Dedifferentiated amniotic fluid mesenchymal stem cell (primary cell): ENCODE data around the gene WDR41.

Experiments used
- DNase-seq: peaks from one replicate; pipeline ENCODE4 v3.0.0-alpha.2; 2016; ENCODE audit errors: extremely low spot score

Gene WDR41

GRCh38 chr5:77448831-77449230, 43.3 kb downstream of the WDR41 start:
- no peak for DNase-seq

- DNase-seq = peak; percentile 58
Measured at GRCh38 chr5:77444356-77444755, 47.8 kb downstream of the WDR41 start.

DNA sequence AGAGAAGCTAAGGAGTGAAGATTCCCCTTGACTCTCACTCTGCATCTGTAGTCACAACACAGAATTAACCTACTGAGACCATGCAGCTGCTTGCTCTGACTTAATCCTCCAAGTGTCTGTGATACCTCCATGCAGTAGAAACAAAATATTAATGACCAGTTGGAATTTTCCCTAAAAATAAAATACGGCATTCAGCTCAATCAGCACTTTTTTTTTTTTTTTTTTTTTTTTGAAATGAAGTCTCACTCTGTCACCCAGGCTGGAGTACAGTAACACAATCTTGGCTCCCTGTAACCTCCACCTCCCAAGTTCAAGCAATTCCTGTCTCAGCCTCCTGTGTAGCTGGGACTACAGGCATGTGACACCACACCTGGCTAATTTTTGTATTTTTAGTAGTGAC, 48.4 kb downstream of the WDR41 start:
- DNase-seq = no peak

DNA sequence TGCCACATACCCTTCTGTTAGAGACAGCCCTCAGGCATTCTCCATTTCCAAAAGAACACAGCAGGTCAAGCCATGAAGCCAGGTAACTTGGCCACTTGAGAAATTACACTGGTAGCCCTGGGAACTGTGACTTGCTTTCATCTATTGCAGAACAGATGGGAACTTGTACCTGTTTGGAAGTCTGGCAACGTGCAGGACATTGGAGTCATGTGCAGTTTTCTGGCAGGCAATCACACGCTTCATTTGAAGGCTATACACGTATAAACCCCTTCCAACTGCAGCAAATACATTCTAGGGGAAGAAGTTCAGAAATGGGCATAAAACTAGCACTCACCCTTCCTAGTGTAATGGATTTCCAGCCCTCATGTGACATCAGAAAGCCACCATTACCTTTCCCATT, 54.0 kb downstream of the WDR41 start:
- no peak for DNase-seq

- DNase-seq = no peak
Measured at GRCh38 chr5:77437194-77437593, 54.9 kb downstream of the WDR41 start.

GRCh38 chr5:77431719-77432118, 60.4 kb downstream of the WDR41 start:
- no peak for DNase-seq

GRCh38 chr5:77431286-77431685, 60.8 kb downstream of the WDR41 start:
- DNase-seq = no peak

GRCh38 chr5:77430726-77431125, 61.4 kb downstream of the WDR41 start:
- DNase-seq = no peak

DNA sequence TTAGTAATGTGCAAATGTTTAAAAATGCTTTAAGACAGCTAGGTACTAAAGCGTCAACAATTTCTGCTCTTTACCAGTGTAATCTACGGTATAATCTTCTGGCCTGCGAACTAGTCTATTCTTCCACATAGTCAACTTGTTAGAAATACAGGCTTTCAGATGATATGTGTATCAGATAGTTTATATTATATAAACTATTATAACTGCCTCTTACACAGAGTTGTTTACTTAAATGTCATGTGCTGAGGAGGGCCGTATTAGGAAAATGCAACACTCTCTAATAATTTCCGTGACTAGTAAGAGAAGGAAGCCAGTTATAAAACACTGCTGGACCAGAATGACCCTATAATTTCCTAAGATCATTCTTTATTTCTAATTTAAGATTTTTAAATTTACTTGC, 63.6 kb downstream of the WDR41 start:
- DNase-seq = no peak

GRCh38 chr5:77427998-77428397, 64.1 kb downstream of the WDR41 start:
- peak; percentile 56 for DNase-seq

- DNase-seq = peak; percentile 44
Measured at GRCh38 chr5:77426670-77427069, 65.4 kb downstream of the WDR41 start.

GRCh38 chr5:77425998-77426659, 66.0 kb downstream of the WDR41 start:
- DNase-seq = no peak

DNA sequence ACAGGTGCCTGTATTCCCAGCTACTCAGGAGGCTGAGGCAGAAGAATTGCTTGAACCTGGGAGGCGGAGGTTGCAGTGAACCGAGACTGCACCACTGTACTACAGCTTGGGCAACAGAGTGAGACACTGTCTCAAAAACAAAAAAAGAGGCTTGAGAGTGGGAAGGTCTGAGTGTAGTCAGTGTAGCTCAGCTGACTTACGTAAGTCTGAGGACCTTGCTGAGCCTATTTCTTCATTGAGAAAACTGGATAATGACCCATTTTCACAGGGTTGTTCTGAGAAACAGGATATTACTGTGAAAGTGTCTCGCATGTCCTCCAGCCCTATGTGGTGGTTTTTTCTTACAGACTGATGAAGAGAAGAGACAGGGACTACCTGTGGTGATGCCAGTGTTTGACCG, 66.7 kb downstream of the WDR41 start:
- DNase-seq = no peak

- no peak for DNase-seq
Measured at GRCh38 chr5:77424921-77425320, 67.2 kb downstream of the WDR41 start.

DNA sequence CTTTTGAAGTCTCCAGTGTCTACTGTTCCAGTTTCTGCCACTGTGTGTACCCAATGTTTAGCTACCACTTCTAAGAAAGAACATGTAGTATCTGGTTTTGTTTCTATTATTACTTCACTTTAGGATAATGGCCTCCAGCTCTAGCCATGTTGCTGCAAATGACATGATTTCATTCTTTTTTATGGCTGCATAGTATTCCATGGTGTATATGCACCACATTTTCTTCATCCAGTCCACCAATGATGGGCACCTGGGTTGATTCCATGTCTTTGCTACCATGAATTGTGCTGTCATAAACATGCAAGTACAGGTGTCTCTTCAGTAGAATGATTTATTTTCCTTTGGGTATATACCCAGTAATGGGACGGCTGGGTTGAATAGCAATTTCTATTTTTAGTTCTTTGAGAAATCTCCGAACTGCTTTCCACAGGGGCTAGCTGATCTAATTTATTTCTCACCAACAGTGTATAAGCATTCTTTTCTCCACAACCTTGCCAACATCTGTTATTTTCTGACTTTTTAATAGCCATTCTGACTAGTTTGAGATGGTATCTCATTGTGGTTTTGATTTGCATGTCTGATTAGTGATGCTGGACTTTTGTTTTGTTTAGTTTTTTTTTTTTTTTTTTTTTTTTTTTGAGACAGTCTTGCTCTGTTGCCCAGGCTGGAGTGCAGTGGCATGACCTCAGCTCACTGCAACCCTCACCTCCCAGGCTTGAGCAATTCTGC, 68.9 kb downstream of the WDR41 start:
- DNase-seq = no peak

- no peak for DNase-seq
Measured at GRCh38 chr5:77420940-77421339, 71.2 kb downstream of the WDR41 start.

DNA sequence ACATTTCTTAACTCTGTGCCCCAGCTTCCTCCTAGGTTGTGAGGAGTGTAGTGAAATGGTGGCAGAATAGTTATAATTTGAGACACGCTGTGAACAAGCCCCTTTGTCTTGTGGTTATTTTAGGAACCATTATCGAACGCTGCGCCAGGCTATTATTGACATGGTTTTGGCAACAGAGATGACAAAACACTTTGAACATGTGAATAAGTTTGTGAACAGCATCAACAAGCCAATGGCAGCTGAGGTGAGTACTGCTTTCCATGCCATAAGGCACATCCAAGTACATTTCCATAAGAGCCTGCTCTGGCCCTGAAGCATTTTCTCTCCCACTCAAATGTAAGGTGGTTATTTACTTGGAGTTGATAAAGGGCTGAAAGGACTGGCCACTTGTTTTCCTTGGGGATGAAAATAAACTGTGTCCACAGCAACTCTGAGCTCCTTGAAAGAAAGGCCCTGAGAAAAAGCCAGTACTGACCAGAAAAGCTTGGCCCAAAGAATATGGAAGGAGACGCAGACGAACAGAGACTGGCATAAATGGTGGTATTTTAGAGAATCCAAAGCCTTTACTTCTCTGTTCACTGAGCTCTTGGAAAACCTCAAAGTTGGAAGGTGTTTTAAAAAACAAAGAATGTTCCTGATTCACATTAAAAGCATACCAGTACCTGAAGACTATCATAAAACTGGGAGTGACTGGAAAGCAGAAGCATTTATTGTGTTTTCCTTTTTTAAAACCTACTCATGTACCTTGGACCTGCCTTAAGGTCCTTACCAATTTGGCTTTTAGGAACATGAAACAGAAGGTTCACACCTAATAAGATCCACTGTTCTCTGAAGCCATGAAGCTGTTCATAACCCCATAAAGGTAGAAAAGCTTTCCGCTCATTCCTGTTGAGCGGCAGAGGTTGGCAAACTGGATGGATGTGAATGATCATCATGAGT, 72.2 kb downstream of the WDR41 start:
- no peak for DNase-seq

GRCh38 chr5:77418601-77419581, 73.2 kb downstream of the WDR41 start:
- no peak for DNase-seq

GRCh38 chr5:77418162-77418561, 74.0 kb downstream of the WDR41 start:
- no peak for DNase-seq

GRCh38 chr5:77413049-77413448, 79.1 kb downstream of the WDR41 start:
- DNase-seq = no peak
